ENCODE data around the gene CLCC1.
"Not testable (repeated sequence)": the region's sequence is repeated elsewhere in the genome, so short reads cannot be mapped to it uniquely, and the experiment has no call there.

The CLCC1 gene

DNA sequence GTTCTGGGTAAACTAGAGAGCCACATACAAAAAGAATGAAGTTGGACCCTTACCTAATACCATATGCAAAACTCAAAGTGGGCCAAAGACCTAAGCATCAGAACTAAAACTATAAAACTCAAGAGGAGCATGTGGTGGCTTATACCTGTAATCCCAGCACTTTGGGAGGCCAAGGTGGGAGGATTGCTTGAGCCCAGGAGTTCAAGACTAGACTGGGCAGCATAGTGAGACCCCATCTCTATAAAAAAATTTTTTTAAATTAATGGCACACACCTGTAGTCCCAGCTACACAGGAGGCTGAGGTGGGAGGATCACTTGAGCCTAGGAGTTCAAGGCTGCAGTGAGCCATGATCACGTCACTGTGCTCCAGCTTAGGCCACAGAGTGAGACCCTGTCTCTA is 35.7 kb downstream of the CLCC1 start:
- H3K4me3 ChIP-seq (ENCODE audit: control insufficient read depth in 1 of 7, extremely low read depth in 1 of 7, insufficient read depth in 4 of 7, low read depth in 2 of 7, low read length in 6 of 7); H3K4me1 ChIP-seq (ENCODE audit: control extremely low read depth in 1 of 4, control insufficient read depth in 4 of 4, insufficient read depth in 4 of 4, low read length in 3 of 4); DNase-seq; CTCF ChIA-PET; H3K9me3 ChIP-seq (ENCODE audit: control extremely low read depth in 1 of 5, control insufficient read depth in 4 of 5, insufficient read depth in 2 of 5, low read depth in 1 of 5, low read length in 4 of 5); H3K27ac ChIP-seq (ENCODE audit: insufficient read depth in 1 of 2, low read depth in 1 of 2, low read length in 2 of 2, poor library complexity in 1 of 2, severe bottlenecking in 2 of 2); H3K27me3 ChIP-seq (replicated peaks in 2 of 5; ENCODE audit: control insufficient read depth in 4 of 5, insufficient read depth in 5 of 5, low read length in 4 of 5): not testable (repeated sequence)
- 88% methylated on average over 1 of the region's 1 CpG for WGBS (ENCODE audit: insufficient coverage)
- POLR2A ChIA-PET: interaction anchor here (0.6 kb wide), 1 partner anchor 208 kb away, joined by 3 read pairs; no protein-coding TSS in a partner anchor
- peaks cover 24 to 94% (median 66%) of the 10 kb centered on the region in 4 experiments for H3K36me3 ChIP-seq (ENCODE audit: control insufficient read depth in 4 of 4, insufficient read depth in 4 of 4, low read length in 3 of 4)

DNA sequence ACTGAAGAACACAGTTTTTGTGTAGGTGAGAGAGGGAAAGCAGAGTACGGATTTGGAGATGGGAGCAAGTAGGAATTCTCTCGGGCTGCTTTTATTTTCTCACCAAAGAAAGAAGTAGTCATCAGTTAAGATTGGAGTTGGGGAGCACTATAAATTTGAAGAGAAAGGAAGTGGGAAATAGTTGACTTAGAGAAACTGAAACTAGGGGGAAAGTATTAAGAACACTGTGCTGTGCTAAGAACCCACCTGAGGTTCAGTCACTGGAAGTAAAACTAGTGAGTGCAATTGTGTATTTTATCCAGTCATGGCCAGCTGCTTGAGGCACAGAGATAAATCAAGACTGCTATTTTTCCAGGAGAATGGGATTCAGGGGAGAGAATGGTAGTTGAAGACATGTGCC is 37.4 kb downstream of the CLCC1 start:
- Histone ChIP-seq H3K27ac (ENCODE audit: insufficient read depth in 1 of 2, low read depth in 1 of 2, low read length in 2 of 2, poor library complexity in 1 of 2, severe bottlenecking in 2 of 2) (peak overlapping the region in 1 of 2 experiments; percentile 18), H3K9me3 (ENCODE audit: control extremely low read depth in 1 of 5, control insufficient read depth in 4 of 5, insufficient read depth in 2 of 5, low read depth in 1 of 5, low read length in 4 of 5) (no peaks in the 10 kb centered on the region), H3K27me3 (replicated peaks in 2 of 5; ENCODE audit: control insufficient read depth in 4 of 5, insufficient read depth in 5 of 5, low read length in 4 of 5) (no peaks in the 10 kb centered on the region), H3K4me1 (ENCODE audit: control extremely low read depth in 1 of 4, control insufficient read depth in 4 of 4, insufficient read depth in 4 of 4, low read length in 3 of 4) (no peaks in the 10 kb centered on the region), H3K36me3 (ENCODE audit: control insufficient read depth in 4 of 4, insufficient read depth in 4 of 4, low read length in 3 of 4) (peaks cover 20 to 91% (median 67%) of the 10 kb centered on the region in 4 experiments), H3K4me3 (ENCODE audit: control insufficient read depth in 1 of 7, extremely low read depth in 1 of 7, insufficient read depth in 4 of 7, low read depth in 2 of 7, low read length in 6 of 7) (no peak overlapping the region)
- ChIA-PET POLR2A (no interaction called here), CTCF (no interaction called here)
- DNase-seq: no peak
- WGBS (ENCODE audit: insufficient coverage): 100% methylated on average over 1 of the region's 2 CpGs

DNA sequence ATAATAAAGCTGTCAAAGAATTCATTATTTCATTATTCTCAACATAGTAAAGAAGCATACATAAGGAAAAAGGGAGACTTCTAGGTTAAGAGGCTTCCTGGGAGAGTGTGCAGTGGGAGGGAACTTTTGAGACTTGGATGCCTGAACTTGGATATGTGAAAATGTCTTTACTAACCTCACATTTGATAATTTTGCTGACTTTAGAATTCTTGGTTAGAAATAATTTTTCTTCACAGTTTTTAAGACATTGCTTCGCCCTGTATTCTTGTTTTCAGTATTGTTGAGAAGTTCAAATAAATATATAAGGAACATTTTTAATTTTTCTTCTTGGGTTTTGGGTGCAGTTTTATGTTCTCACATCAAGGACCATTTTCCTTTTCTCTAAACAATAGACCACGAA is 46.5 kb downstream of the CLCC1 start:
- POLR2A ChIA-PET: no interaction called here
- no CpG with 5 or more reads among the region's 2 CpGs for WGBS (ENCODE audit: insufficient coverage)
- H3K27ac ChIP-seq (ENCODE audit: insufficient read depth in 1 of 2, low read depth in 1 of 2, low read length in 2 of 2, poor library complexity in 1 of 2, severe bottlenecking in 2 of 2): no peak overlapping the region
- peaks cover 0 to 1% (median 0%) of the 10 kb centered on the region in 5 experiments for H3K9me3 ChIP-seq (ENCODE audit: control extremely low read depth in 1 of 5, control insufficient read depth in 4 of 5, insufficient read depth in 2 of 5, low read depth in 1 of 5, low read length in 4 of 5)
- no peak overlapping the region for H3K4me3 ChIP-seq (ENCODE audit: control insufficient read depth in 1 of 7, extremely low read depth in 1 of 7, insufficient read depth in 4 of 7, low read depth in 2 of 7, low read length in 6 of 7)
- peaks cover 6 to 52% (median 13%) of the 10 kb centered on the region in 4 experiments for H3K36me3 ChIP-seq (ENCODE audit: control insufficient read depth in 4 of 4, insufficient read depth in 4 of 4, low read length in 3 of 4)
- CTCF ChIA-PET: interaction anchor here (1.2 to 1.6 kb wide), 3 partner anchors 12 to 19 kb away, joined by 3 to 5 read pairs (median 3); no protein-coding TSS in a partner anchor
- H3K4me1 ChIP-seq (ENCODE audit: control extremely low read depth in 1 of 4, control insufficient read depth in 4 of 4, insufficient read depth in 4 of 4, low read length in 3 of 4): peaks cover 0 to 6% (median 3%) of the 10 kb centered on the region in 4 experiments
- DNase-seq: no peak
- no peaks in the 10 kb centered on the region for H3K27me3 ChIP-seq (replicated peaks in 2 of 5; ENCODE audit: control insufficient read depth in 4 of 5, insufficient read depth in 5 of 5, low read length in 4 of 5)

Data from common myeloid progenitor, CD34-positive (primary cell).